Dedifferentiated amniotic fluid mesenchymal stem cell (primary cell): Measurements from ENCODE around the gene C1QTNF2.
"Not testable (repeated sequence)": the region's sequence is repeated elsewhere in the genome, so short reads cannot be mapped to it uniquely, and the experiment has no call there.

Source experiments
- DNase-seq: peaks from one replicate; pipeline ENCODE4 v3.0.0-alpha.2; 2016; ENCODE audit errors: extremely low spot score

Gene C1QTNF2

GRCh38 chr5:160341309-160341870, 29.0 kb downstream of the C1QTNF2 start:
- no peak for DNase-seq

GRCh38 chr5:160340513-160340912, 29.9 kb downstream of the C1QTNF2 start:
- not testable (repeated sequence) for DNase-seq

GRCh38 chr5:160339406-160340130, 30.9 kb downstream of the C1QTNF2 start:
- DNase-seq = no peak

GRCh38 chr5:160334716-160335115, 35.7 kb downstream of the C1QTNF2 start:
- DNase-seq = not testable (repeated sequence)

- DNase-seq = no peak
Observed at GRCh38 chr5:160333721-160334120, 36.7 kb downstream of the C1QTNF2 start.

GRCh38 chr5:160330212-160330611, 40.2 kb downstream of the C1QTNF2 start:
- no peak for DNase-seq

- DNase-seq = no peak
Observed at GRCh38 chr5:160327818-160328217, 42.6 kb downstream of the C1QTNF2 start.

GRCh38 chr5:160326981-160327380, 43.4 kb downstream of the C1QTNF2 start:
- no peak for DNase-seq

- DNase-seq = no peak
Observed at GRCh38 chr5:160325716-160326115, 44.7 kb downstream of the C1QTNF2 start.

- no peak for DNase-seq
Observed at GRCh38 chr5:160324886-160325285, 45.5 kb downstream of the C1QTNF2 start.

GRCh38 chr5:160318409-160318808, 52.0 kb downstream of the C1QTNF2 start:
- DNase-seq = no peak

GRCh38 chr5:160317434-160317833, 53.0 kb downstream of the C1QTNF2 start:
- DNase-seq = no peak

GRCh38 chr5:160315968-160316367, 54.5 kb downstream of the C1QTNF2 start:
- no peak for DNase-seq

GRCh38 chr5:160312960-160313727, 57.3 kb downstream of the C1QTNF2 start:
- DNase-seq = no peak

- peak; percentile 23 for DNase-seq
Observed at GRCh38 chr5:160312134-160312959, 58.1 kb downstream of the C1QTNF2 start, which contains the start of gene CCNJL. Gene CCNJL, minus strand, starts transcription at chr5:160312564. Its CDS starts 641 bp downstream, at chr5:160311923.

GRCh38 chr5:160311491-160312133, 58.8 kb downstream of the C1QTNF2 start:
- DNase-seq = no peak

GRCh38 chr5:160310552-160311295, 59.7 kb downstream of the C1QTNF2 start:
- no peak for DNase-seq

- no peak for DNase-seq
Observed at GRCh38 chr5:160310140-160310539, 60.3 kb downstream of the C1QTNF2 start.

- DNase-seq = no peak
Observed at GRCh38 chr5:160306696-160307095, 63.7 kb downstream of the C1QTNF2 start.

GRCh38 chr5:160305319-160305718, 65.1 kb downstream of the C1QTNF2 start:
- no peak for DNase-seq

GRCh38 chr5:160303690-160304089, 66.7 kb downstream of the C1QTNF2 start:
- no peak for DNase-seq
